ENCODE measurements around the gene VSIG2.

Gene VSIG2

DNA sequence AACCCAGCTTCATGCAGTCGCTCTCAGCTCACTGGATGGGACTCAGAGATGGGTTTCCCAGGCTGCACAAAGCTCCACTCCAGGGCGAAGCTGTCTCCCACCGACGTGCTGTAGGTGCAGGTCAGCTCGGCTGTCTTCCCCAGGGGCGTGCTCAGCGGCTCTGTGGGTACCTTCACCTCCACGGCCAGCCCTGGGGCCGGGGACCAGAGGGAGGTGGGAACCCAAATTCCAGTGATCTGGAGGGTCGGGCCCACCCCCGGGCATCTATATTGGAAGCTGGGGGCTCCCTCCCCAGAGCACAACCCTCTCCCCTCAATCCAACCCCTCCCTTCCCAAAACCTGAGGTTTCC is 689 bp downstream of the VSIG2 start:
- no peak for DNase-seq
- CTCF ChIA-PET: interaction anchor here (0.5 to 1.0 kb wide), 2 partner anchors 68 to 115 kb away, joined by 3 read pairs; no protein-coding TSS in a partner anchor
- H3K27ac Mint-ChIP-seq: no peak overlapping the region
- H3K27me3 Mint-ChIP-seq: peaks cover 56% of the 10 kb centered on the region
- no peaks in the 10 kb centered on the region for H3K36me3 Mint-ChIP-seq
- no peak overlapping the region for H3K4me3 Mint-ChIP-seq
- H3K4me1 Mint-ChIP-seq: peaks cover 51% of the 10 kb centered on the region
- no peaks in the 10 kb centered on the region for H3K9me3 Mint-ChIP-seq

DNA sequence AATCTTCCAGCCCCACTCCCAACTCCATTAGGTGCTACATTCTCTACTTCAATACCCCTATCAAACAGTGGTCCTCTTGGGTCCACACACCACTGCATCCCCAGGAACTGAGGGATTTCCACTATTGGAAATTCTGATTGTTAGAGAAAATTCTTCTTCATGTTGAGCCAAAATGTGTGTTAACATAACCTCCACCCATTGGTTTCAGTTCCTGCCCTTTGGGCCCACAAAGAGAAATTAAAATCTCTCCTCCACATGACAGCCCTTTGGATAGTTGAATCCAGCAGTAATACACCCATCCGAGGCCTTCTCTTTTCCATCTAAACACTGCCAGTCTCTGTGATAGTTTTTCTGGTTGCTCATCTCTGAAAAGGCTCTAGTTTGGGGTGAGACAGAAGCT is 2.1 kb downstream of the VSIG2 start:
- Mint-ChIP-seq H3K9me3 (no peaks in the 10 kb centered on the region), H3K27me3 (peaks cover 49% of the 10 kb centered on the region), H3K36me3 (no peaks in the 10 kb centered on the region), H3K4me3 (no peak overlapping the region), H3K4me1 (peaks cover 50% of the 10 kb centered on the region), H3K27ac (peak overlapping the region; percentile 68)
- CTCF ChIA-PET: interaction anchor here (2.9 kb wide), 1 partner anchor 14 kb away, joined by 17 read pairs; the partner anchor contains the start of gene ESAM
- no peak for DNase-seq

DNA sequence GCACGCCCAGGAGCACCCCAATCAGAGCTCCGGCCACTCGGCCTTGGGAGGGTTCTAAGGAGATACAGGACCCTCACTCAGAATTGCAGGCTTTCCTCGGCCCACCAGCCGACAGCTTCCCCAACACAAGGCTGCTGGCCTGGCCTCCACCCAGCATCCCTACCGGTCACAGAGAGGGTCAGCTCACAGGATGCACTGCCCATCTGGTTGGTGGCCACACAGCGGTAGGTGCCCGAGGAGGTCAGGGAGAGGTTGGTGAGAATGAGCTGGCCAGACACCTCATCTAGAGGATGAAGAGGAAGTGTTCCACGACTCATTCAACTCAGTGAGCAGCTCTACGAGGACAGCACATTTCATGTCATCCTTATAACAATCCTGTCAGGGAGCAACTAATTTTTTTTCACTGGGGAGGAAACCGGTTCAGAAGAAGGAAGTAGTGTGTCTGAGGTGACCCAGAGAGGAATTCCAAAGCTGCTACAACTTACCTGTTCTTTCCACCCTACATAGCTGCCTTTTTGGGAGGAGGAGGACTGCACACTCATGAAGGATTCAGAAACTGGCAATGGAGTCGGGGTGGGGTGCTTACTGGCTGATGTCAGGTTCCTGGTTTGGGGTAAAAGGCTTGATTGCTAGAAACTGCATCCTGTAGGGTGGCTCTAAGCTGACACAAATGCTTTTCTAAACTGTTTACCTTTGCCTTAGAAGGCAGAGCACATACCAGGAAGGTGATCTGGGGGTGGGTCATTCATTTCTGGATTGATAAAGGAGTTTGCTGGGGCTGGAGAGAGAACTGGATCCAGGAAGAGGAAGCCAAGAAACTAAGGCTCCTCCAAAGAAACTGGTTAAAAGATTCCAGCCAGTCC is 3.3 kb downstream of the VSIG2 start:
- no peaks in the 10 kb centered on the region for H3K36me3 Mint-ChIP-seq
- H3K27me3 Mint-ChIP-seq: peaks cover 48% of the 10 kb centered on the region
- H3K9me3 Mint-ChIP-seq: no peaks in the 10 kb centered on the region
- H3K4me1 Mint-ChIP-seq: peaks cover 50% of the 10 kb centered on the region
- H3K4me3 Mint-ChIP-seq: no peak overlapping the region
- no peak for DNase-seq
- peak overlapping the region; percentile 65 for H3K27ac Mint-ChIP-seq
- CTCF ChIA-PET: interaction anchor here (0.9 to 2.9 kb wide), 5 partner anchors 9 to 50 kb away, joined by 3 to 19 read pairs (median 4); partner anchors contain the start of gene ESAM

DNA sequence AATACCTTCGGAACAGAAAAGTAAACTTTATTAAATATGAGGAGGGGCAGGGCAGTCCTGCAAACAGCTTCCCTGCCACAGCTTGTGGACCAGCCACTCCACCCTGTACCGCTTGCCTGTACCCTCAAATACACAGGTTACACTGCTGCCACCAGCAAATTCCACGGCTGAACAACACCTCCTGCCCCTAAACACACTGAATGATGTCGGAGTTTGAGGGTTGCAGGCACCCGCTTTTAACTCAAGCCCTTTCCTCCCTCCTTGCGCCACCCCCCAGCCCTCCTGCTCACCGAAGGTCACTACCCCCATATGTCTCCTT is 4.0 kb downstream of the VSIG2 start:
- no peaks in the 10 kb centered on the region for H3K36me3 Mint-ChIP-seq
- H3K9me3 Mint-ChIP-seq: no peaks in the 10 kb centered on the region
- peaks cover 50% of the 10 kb centered on the region for H3K4me1 Mint-ChIP-seq
- CTCF ChIA-PET: interaction anchor here (1.8 to 2.9 kb wide), 3 partner anchors 10 to 45 kb away, joined by 4 to 19 read pairs (median 17); partner anchors contain the start of gene ESAM
- no peak for DNase-seq
- peaks cover 49% of the 10 kb centered on the region for H3K27me3 Mint-ChIP-seq
- no peak overlapping the region for H3K4me3 Mint-ChIP-seq
- no peak overlapping the region for H3K27ac Mint-ChIP-seq

DNA sequence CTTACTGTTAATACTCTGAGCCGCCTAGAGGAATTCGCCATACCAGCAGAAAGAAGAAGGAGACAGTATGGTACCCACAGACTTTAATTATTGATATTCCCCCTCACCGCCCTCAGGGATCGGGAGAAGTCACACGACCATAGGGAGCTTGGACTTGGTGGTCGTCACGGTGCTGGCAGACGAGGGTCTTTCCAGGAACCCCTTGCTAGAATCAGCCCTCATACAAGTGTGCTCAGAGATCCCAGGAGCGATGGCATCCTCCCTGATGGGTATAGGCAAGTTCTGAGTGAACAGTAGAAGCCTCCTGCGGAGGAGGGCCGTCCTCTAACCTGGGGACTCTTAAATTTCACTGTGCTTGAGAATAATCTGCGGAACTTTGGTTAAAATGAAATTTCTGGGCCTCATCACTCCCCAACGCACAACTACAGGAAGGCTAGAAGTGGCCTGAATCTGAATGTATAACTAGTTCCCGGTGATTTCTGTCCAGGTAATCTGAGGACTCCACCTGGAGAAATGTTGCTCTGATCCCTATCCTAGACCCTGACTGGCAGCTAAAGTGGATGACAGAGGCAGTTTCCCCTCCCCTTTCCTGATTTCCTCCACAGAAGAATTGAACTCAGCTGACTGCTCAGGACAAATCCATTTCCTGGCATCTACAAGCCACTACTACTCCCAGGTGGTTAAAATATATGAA is 4.5 kb downstream of the VSIG2 start:
- Mint-ChIP-seq H3K4me3 (peak overlapping the region; percentile 84), H3K36me3 (no peaks in the 10 kb centered on the region), H3K27me3 (peaks cover 54% of the 10 kb centered on the region), H3K9me3 (no peaks in the 10 kb centered on the region), H3K27ac (no peak overlapping the region), H3K4me1 (peaks cover 48% of the 10 kb centered on the region)
- no peak for DNase-seq
- CTCF ChIA-PET: interaction anchor here (0.8 to 5.3 kb wide), 14 partner anchors 8 to 119 kb away, joined by 3 to 67 read pairs (median 8); partner anchors contain the start of gene ESAM

DNA sequence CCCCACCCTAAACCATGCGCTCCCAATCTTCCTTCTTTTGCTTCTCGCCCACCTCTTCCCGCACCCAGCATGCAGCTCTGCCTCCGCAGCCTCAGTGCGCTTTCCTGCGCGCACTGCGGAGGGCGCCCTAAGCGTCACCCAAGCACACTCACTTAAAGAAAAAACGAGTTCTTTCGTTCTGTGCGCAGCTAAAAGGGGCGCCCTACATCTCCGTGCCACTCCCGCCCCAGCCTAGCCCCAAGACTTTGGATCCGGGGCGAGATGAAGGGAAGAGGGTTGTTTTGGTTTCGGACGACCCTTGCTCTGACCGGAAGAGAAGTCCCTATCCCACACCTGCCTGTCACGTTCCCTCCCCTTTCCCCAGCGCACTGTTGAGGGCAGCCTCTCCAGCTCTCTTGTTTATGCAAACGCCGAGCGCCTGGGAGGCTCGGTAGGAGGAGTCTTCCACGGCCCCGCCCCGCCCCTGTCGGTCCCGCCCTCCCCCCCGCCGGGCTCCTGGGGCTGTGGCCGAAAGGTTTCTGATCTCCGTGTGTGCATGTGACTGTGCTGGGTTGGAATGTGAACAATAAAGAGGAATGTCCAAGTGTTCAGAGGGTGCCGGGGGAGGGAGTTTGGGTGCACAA is 5.3 kb downstream of the VSIG2 start:
- H3K4me3 Mint-ChIP-seq: peak overlapping the region; percentile 84
- H3K27me3 Mint-ChIP-seq: peaks cover 55% of the 10 kb centered on the region
- no peaks in the 10 kb centered on the region for H3K36me3 Mint-ChIP-seq
- H3K27ac Mint-ChIP-seq: peak overlapping the region; percentile 86
- H3K4me1 Mint-ChIP-seq: peaks cover 47% of the 10 kb centered on the region
- DNase-seq: peak; percentile 86
- no peaks in the 10 kb centered on the region for H3K9me3 Mint-ChIP-seq
- CTCF ChIA-PET: interaction anchor here (0.6 to 5.3 kb wide), 18 partner anchors 9 to 119 kb away, joined by 3 to 67 read pairs (median 4); partner anchors contain the start of genes ESAM, SIAE and SPA17

DNA sequence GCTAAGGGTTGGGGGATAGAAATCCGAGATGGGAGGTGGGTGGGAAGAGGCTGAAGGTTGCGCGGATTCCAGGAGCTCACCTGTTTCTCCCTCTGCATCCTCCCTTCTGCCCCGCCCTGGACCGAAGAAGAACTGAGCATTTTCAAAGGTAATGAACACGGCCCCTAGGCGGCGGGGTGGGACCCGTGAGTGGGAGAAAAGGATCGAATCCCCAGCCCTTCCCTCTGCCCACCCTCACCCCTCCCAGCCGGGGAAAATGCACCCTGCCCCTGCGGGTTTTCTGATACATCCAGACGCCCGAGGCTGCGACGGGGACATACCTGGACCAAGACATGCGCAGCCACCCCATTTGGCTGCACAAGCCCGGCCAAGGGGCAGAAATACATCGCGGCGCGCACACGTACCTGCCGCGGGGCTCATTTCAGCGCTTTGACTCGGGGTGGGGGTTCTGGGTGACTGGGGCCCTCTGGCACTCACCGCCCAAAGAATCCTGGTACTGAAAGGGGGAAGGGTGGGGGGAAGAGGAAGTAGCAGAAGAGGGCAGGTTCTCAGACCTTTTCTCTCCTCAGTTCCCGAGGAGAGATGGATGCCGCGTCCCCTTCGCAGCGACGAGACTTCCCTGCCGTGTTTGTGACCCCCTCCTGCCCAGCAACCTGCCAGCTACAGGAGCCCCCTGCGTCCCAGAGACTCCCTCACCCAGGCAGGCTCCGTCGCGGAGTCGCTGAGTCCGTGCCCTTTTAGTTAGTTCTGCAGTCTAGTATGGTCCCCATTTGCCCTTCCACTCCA is 6.0 kb downstream of the VSIG2 start:
- Mint-ChIP-seq H3K27me3 (peaks cover 57% of the 10 kb centered on the region), H3K27ac (peak overlapping the region; percentile 86)
- DNase-seq: peak; percentile 55

DNA sequence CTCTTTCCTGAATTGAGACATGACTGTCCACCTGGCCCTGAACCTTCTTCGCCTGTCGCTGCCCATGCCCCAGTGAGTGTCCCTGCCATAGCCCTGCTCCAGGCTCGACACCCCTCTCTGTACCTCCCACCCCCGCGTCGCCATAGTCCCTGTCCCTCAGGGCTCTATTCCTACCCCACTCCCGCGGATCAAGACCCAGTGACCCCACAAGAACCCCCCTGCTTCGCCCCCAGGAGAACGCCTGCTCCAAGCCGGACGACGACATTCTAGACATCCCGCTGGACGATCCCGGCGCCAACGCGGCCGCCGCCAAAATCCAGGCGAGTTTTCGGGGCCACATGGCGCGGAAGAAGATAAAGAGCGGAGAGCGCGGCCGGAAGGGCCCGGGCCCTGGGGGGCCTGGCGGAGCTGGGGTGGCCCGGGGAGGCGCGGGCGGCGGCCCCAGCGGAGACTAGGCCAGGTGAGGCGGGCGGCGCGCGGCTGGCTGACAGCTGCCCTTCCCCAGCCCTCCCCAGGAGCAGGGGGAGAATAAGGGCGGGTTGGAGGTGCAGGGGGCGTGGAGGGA is 6.7 kb downstream of the VSIG2 start:
- no peaks in the 10 kb centered on the region for H3K9me3 Mint-ChIP-seq
- peaks cover 48% of the 10 kb centered on the region for H3K4me1 Mint-ChIP-seq
- CTCF ChIA-PET: interaction anchor here (0.8 to 5.3 kb wide), 9 partner anchors 11 to 101 kb away, joined by 3 to 67 read pairs (median 9); partner anchors contain the start of gene ESAM
- H3K27ac Mint-ChIP-seq: no peak overlapping the region
- no peak for DNase-seq
- H3K27me3 Mint-ChIP-seq: peaks cover 56% of the 10 kb centered on the region
- no peaks in the 10 kb centered on the region for H3K36me3 Mint-ChIP-seq
- H3K4me3 Mint-ChIP-seq: peak overlapping the region; percentile 51

More for the DNA sequence above, 6.0 kb downstream of the VSIG2 start:
- CTCF ChIA-PET: interaction anchor here (0.6 to 5.3 kb wide), 18 partner anchors 9 to 106 kb away, joined by 3 to 67 read pairs (median 4); partner anchors contain the start of genes ESAM, SIAE and SPA17
- H3K36me3 Mint-ChIP-seq: no peaks in the 10 kb centered on the region
- H3K4me1 Mint-ChIP-seq: peaks cover 48% of the 10 kb centered on the region
- peak overlapping the region; percentile 84 for H3K4me3 Mint-ChIP-seq
- H3K9me3 Mint-ChIP-seq: no peaks in the 10 kb centered on the region

DNA sequence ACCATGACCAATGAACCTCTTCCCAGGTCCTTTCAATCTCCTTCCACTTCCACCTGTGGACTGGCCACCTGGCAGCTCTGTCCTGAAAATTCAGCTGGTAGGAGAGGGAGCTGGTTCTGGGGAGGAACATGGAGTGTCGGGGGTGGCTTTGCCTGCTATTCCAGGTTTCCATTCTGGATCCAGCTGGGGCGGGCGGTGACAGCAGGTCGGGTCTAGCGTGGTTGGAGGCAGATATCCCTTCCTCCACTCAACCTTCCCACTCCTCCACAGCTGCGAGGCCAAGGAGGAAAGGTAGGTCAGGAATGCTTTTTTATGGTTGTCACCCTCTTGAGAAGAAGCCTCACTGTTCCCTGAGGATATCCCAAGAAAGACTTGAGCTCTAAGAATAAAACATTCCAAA is 9.0 kb downstream of the VSIG2 start:
- Mint-ChIP-seq H3K4me1 (peaks cover 38% of the 10 kb centered on the region), H3K4me3 (no peak overlapping the region), H3K27ac (no peak overlapping the region), H3K9me3 (no peaks in the 10 kb centered on the region), H3K36me3 (no peaks in the 10 kb centered on the region), H3K27me3 (peaks cover 57% of the 10 kb centered on the region)
- DNase-seq: no peak
- CTCF ChIA-PET: interaction anchor here (0.7 to 5.3 kb wide), 3 partner anchors 15 to 123 kb away, joined by 3 to 67 read pairs (median 3); partner anchors contain the start of gene ESAM

DNA sequence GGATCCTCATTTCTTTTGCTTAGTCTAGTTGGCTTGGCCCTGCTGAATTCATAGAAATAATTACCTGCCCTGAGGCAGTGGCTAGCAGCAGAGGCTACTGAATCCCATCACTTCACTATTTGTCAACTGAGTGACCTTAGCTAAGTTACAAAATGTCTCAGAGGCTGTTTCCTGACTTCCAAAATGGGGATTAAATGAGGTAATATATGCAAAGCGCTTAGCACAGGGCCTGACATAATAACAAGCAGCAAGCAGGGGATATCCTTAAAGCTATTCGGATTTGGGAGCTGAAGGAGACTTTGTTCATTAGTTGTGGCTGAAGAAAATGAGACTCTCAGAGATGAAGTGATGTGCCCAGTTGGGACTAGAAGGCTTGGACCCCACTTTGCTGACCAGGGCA is 9.5 kb downstream of the VSIG2 start:
- Mint-ChIP-seq H3K36me3 (no peaks in the 10 kb centered on the region), H3K4me3 (no peak overlapping the region), H3K27me3 (peaks cover 62% of the 10 kb centered on the region), H3K9me3 (no peaks in the 10 kb centered on the region), H3K4me1 (peaks cover 33% of the 10 kb centered on the region), H3K27ac (no peak overlapping the region)
- CTCF ChIA-PET: interaction anchor here (0.6 to 5.3 kb wide), 5 partner anchors 16 to 124 kb away, joined by 3 to 67 read pairs (median 3); partner anchors contain the start of gene ESAM
- no peak for DNase-seq

DNA sequence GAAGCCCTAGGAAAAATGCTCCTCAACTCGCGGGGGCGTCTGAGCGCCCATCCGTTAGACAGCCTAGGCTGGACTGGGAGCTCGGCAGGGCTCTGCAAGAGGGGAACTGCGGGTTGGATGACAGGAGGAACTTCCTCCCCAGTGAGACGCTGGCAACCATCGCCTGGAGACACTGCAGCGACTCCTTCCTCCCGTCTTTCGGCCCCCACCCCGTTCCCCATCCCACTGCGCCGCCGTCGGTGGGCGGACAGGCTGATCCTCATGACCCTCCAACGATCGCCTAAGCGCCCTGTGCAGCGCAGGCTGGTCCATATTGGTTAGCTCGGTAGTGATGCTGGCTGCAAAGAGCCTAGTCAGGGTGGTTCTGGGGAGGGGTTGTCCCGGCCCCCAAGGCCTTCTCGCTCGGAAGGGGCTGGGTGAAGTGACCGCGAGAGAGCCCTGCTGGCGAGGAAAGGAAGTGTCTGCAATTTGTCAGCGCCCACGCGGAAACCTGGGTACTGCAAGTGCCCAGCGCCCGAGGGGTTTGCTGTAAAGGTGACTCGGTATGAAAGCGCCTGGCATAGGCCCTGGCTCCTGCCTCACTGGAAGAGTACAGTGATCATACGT is 11.7 kb downstream of the VSIG2 start:
- Mint-ChIP-seq H3K27ac (no peak overlapping the region), H3K27me3 (peaks cover 75% of the 10 kb centered on the region), H3K9me3 (no peaks in the 10 kb centered on the region), H3K4me3 (peak overlapping the region; percentile 81), H3K4me1 (peaks cover 22% of the 10 kb centered on the region), H3K36me3 (no peaks in the 10 kb centered on the region)
- CTCF ChIA-PET: interaction anchor here (1.0 to 1.4 kb wide), 4 partner anchors 13 to 70 kb away, joined by 3 to 7 read pairs (median 4); no protein-coding TSS in a partner anchor
- peak; percentile 68 for DNase-seq

DNA sequence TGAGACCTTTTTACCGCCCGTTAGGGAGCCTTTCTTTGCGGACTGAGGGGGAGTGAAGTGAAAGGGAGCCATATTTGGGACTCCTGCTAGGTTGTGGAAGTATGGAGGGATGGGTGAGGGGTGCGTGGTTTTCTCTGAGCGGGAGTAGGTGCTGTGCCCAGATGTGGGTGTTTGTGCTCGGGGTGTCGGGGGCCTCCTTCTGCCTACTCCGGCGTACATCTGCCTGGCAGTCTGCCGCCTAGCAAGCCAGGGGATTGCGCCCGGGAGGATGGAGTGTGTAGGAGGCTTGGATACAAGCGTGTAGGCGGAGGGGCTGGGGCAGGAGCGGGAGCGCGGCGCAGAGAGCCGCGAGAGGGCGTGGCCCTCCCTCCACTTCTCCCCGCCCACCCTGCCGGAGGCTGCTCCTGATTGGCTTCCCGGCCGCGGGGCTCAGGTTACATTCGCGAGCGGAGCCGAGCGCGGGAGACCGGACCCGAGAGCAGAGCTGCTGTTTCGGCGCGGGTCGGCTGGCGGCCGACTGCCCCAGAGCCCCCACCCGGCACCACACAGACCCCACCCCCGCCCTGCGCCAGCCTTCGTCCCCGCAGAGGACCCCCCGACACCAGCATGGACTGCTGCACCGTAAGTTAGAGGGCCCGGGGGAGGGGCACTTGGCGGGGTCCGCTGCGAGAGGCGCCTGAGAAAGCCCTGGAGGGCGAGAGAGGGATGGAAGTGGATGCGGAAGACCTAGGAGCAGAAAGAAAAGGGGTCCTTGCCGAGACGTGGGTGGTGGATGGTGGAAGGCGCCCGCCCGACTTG is 12.4 kb downstream of the VSIG2 start, which contains the start of gene NRGN:
NRGN (plus strand) TSS at position 464 of the 798 bp plus-strand sequence; CDS start at position 607, 143 bp downstream.
- peaks cover 72% of the 10 kb centered on the region for H3K27me3 Mint-ChIP-seq
- H3K36me3 Mint-ChIP-seq: no peaks in the 10 kb centered on the region
- CTCF ChIA-PET: interaction anchor here (1.0 to 1.4 kb wide), 2 partner anchors 16 to 69 kb away, joined by 3 to 4 read pairs; no protein-coding TSS in a partner anchor
- H3K4me3 Mint-ChIP-seq: peak within 1 kb of the TSS; percentile 81
- H3K9me3 Mint-ChIP-seq: no peaks in the 10 kb centered on the region
- H3K4me1 Mint-ChIP-seq: peaks cover 19% of the 10 kb centered on the region
- H3K27ac Mint-ChIP-seq: no peak within 1 kb of the TSS
- DNase-seq: peak; percentile 90

Data from activated naive CD4-positive, alpha-beta T cell treated with anti-CD3 and anti-CD28 coated beads, Interleukin-2, amount 10 ng/mL, durations not matched to agents 7 days and 5 days (primary cell).